Body of pancreas (tissue), 4 donors: ENCODE measurements around the gene KCNH1.

Experiments used
- POLR2A ChIP-seq, 3 donors: fragments of 450-650 bp; IDR thresholded peaks; one replicate each; pipeline ENCODE4 v1.6.1; 2016; ENCODE audit warnings: antibody characterized with exemption in 3 of 3, mild to moderate bottlenecking in 2 of 3
- TF ChIP-seq, protein P1 (sequence below), 7 experiments: fragments of 450-650 bp in 4 of 7; fragments of 200-600 bp in 3 of 7; sonication (generic) in 3 of 7; IDR thresholded peaks; one replicate each; pipeline ENCODE4 v1.5.1; 2016 to 2019; ENCODE audit warnings: antibody characterized with exemption in 7 of 7

DNA sequence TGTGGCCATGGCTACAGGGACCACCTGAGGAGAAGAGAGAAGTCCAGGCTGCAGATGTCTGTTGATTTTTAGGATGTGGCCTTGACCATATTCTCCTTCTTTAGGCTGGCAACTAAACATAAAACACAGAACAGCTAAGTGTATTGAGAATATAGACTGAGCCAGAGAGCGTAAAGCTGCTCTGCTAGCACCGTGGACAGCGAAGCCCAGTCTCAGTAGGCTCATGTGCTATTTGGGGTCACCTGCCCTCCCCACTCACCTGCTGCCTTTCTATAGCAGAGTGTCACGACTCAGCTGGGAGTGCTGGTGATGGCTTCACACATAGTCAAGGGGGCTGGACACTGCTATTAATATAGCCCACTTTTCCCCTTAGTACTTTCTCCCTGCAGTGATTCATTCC lies 278.5 kb downstream of the KCNH1 start:
- TF ChIP-seq, protein P1, sequence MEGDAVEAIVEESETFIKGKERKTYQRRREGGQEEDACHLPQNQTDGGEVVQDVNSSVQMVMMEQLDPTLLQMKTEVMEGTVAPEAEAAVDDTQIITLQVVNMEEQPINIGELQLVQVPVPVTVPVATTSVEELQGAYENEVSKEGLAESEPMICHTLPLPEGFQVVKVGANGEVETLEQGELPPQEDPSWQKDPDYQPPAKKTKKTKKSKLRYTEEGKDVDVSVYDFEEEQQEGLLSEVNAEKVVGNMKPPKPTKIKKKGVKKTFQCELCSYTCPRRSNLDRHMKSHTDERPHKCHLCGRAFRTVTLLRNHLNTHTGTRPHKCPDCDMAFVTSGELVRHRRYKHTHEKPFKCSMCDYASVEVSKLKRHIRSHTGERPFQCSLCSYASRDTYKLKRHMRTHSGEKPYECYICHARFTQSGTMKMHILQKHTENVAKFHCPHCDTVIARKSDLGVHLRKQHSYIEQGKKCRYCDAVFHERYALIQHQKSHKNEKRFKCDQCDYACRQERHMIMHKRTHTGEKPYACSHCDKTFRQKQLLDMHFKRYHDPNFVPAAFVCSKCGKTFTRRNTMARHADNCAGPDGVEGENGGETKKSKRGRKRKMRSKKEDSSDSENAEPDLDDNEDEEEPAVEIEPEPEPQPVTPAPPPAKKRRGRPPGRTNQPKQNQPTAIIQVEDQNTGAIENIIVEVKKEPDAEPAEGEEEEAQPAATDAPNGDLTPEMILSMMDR (IDR thresholded peaks at IDR 0.05), result no peak
- TF ChIP-seq POLR2A (IDR thresholded peaks at IDR 0.05), result no peak
